Mesendoderm (in vitro differentiated cells): ENCODE results near the gene ABI1.

ENCODE experiments used
- DNase-seq: peaks from one replicate; pipeline ENCODE4 v3.0.0; 2013
- H2AK5ac ChIP-seq: 2 replicates; pipeline ENCODE4 v1.6.1; 2013; ENCODE audit warnings: low read length, inconsistent platforms
- H2BK120ac ChIP-seq: 2 replicates; pipeline ENCODE4 v1.6.1; 2013; ENCODE audit warnings: low read depth, mild to moderate bottlenecking, low read length, moderate library complexity, mixed read lengths
- H2BK15ac ChIP-seq: replicated peaks from 2 replicates; pipeline ENCODE4 v1.6.1; 2013; ENCODE audit warnings: low read depth, mild to moderate bottlenecking, moderate library complexity
- H2BK5ac ChIP-seq: 2 replicates; pipeline ENCODE4 v1.6.1; 2013; ENCODE audit warnings: low read length, inconsistent platforms
- H3K18ac ChIP-seq: 2 replicates; pipeline ENCODE4 v1.6.1; 2013; ENCODE audit warnings: mild to moderate bottlenecking, low read length, mixed read lengths
- H3K23ac ChIP-seq: one replicate; pipeline ENCODE4 v1.6.1; 2013; ENCODE audit warnings: low read length
- H3K27ac ChIP-seq: 2 replicates; pipeline ENCODE4 v1.5.1; 2013; ENCODE audit warnings: low read depth, mild to moderate bottlenecking, inconsistent platforms, low read length, moderate library complexity
- H3K27me3 ChIP-seq: 2 replicates; pipeline ENCODE4 v1.6.1; 2013; ENCODE audit warnings: low read length, control low read depth, mild to moderate bottlenecking, inconsistent platforms; ENCODE audit not compliant: insufficient read depth, poor library complexity
- H3K36me3 ChIP-seq: 2 replicates; pipeline ENCODE4 v1.6.1; 2013; ENCODE audit warnings: low read length, inconsistent platforms; ENCODE audit not compliant: control insufficient read depth, insufficient read depth
- H3K4ac ChIP-seq: one replicate; pipeline ENCODE4 v1.6.1; 2013; ENCODE audit warnings: low read depth, mild to moderate bottlenecking, low read length, moderate library complexity
- H3K4me1 ChIP-seq: 2 replicates; pipeline ENCODE4 v1.6.1; 2013; ENCODE audit warnings: low read depth, low read length, inconsistent platforms; ENCODE audit not compliant: control insufficient read depth
- H3K4me2 ChIP-seq: 2 replicates; pipeline ENCODE4 v1.6.1; 2013; ENCODE audit warnings: low read length
- H3K4me3 ChIP-seq: 2 replicates; pipeline ENCODE4 v1.5.1; 2013; ENCODE audit warnings: mild to moderate bottlenecking, low read length
- H3K56ac ChIP-seq: one replicate; pipeline ENCODE4 v1.6.1; 2013; ENCODE audit warnings: low read length
- H3K79me1 ChIP-seq: 2 replicates; pipeline ENCODE4 v1.6.1; 2013; ENCODE audit warnings: low read length, inconsistent platforms
- H3K79me2 ChIP-seq: 2 replicates; pipeline ENCODE4 v1.6.1; 2013; ENCODE audit warnings: mild to moderate bottlenecking, low read length; ENCODE audit not compliant: control insufficient read depth, insufficient read depth
- H3K9ac ChIP-seq: 2 replicates; pipeline ENCODE4 v1.6.1; 2013; ENCODE audit warnings: low read length, inconsistent platforms
- H4K5ac ChIP-seq: one replicate; pipeline ENCODE4 v1.6.1; 2013; ENCODE audit warnings: low read length
- H4K8ac ChIP-seq: one replicate; pipeline ENCODE4 v1.6.1; 2013; ENCODE audit warnings: low read depth, mild to moderate bottlenecking, control low read depth, low read length, moderate library complexity
- WGBS: extraction: QIAGEN DNeasy Blood & Tissue Kit; methylation state at CpG from one replicate; pipeline ENCODE4 v1.1.7; 2013; ENCODE audit warnings: low lambda C conversion rate, missing lambda C conversion rate; ENCODE audit not compliant: insufficient coverage; ENCODE audit errors: extremely low coverage; 5-methylcytosine and 5-hydroxymethylcytosine counted together

Gene ABI1

GRCh38 chr10:26725837-26726727, 134.7 kb downstream of the ABI1 start:
- no peak overlapping the region for H3K23ac ChIP-seq
- H3K79me1 ChIP-seq = no peaks in the 10 kb centered on the region
- no peaks in the 10 kb centered on the region for H3K27me3 ChIP-seq
- H3K4ac ChIP-seq = no peak overlapping the region
- no peak overlapping the region for H2BK120ac ChIP-seq
- no peak overlapping the region for H3K18ac ChIP-seq
- H3K9ac ChIP-seq = no peak overlapping the region
- no peak overlapping the region for H3K4me2 ChIP-seq
- H3K4me1 ChIP-seq = no peaks in the 10 kb centered on the region
- H3K4me3 ChIP-seq = no peak overlapping the region
- no peak overlapping the region for H4K8ac ChIP-seq
- peaks cover 7% of the 10 kb centered on the region for H3K36me3 ChIP-seq
- no peaks in the 10 kb centered on the region for H3K79me2 ChIP-seq
- H2BK15ac ChIP-seq = no peak overlapping the region
- no peak overlapping the region for H2BK5ac ChIP-seq
- no peak overlapping the region for H4K5ac ChIP-seq
- no peak overlapping the region for H3K56ac ChIP-seq
- peak; percentile 35 for DNase-seq
- H3K27ac ChIP-seq = no peak overlapping the region
- H2AK5ac ChIP-seq = no peak overlapping the region
- WGBS = no CpG with 5 or more reads among the region's 8 CpGs

- Histone ChIP-seq H3K4me2 (no peak overlapping the region), H3K27me3 (no peaks in the 10 kb centered on the region), H3K9ac (no peak overlapping the region), H3K4me1 (no peaks in the 10 kb centered on the region), H4K5ac (no peak overlapping the region), H3K4ac (no peak overlapping the region), H3K36me3 (peaks cover 6% of the 10 kb centered on the region), H3K79me2 (no peaks in the 10 kb centered on the region), H2BK15ac (no peak overlapping the region), H3K56ac (no peak overlapping the region), H3K23ac (no peak overlapping the region), H3K18ac (no peak overlapping the region), H4K8ac (no peak overlapping the region), H3K4me3 (no peak overlapping the region), H2AK5ac (no peak overlapping the region), H2BK120ac (no peak overlapping the region), H3K27ac (no peak overlapping the region), H3K79me1 (no peaks in the 10 kb centered on the region), H2BK5ac (no peak overlapping the region)
- no peak for DNase-seq
- WGBS = no CpG with 5 or more reads among the region's 4 CpGs
Measured at GRCh38 chr10:26723016-26723415, 137.7 kb downstream of the ABI1 start.

- no peak overlapping the region for H2AK5ac ChIP-seq
- H3K27me3 ChIP-seq = no peaks in the 10 kb centered on the region
- no peak for DNase-seq
- H3K4me2 ChIP-seq = no peak overlapping the region
- H2BK120ac ChIP-seq = no peak overlapping the region
- no peaks in the 10 kb centered on the region for H3K79me1 ChIP-seq
- no peak overlapping the region for H3K23ac ChIP-seq
- no peak overlapping the region for H2BK5ac ChIP-seq
- no CpG with 5 or more reads among the region's 7 CpGs for WGBS
- no peak overlapping the region for H3K9ac ChIP-seq
- no peak overlapping the region for H3K27ac ChIP-seq
- no peak overlapping the region for H3K56ac ChIP-seq
- no peak overlapping the region for H4K8ac ChIP-seq
- H3K4ac ChIP-seq = no peak overlapping the region
- H3K4me1 ChIP-seq = no peaks in the 10 kb centered on the region
- H4K5ac ChIP-seq = no peak overlapping the region
- H3K4me3 ChIP-seq = no peak overlapping the region
- H3K18ac ChIP-seq = no peak overlapping the region
- peaks cover 4% of the 10 kb centered on the region for H3K36me3 ChIP-seq
- no peaks in the 10 kb centered on the region for H3K79me2 ChIP-seq
- H2BK15ac ChIP-seq = no peak overlapping the region
Measured at GRCh38 chr10:26721561-26721960, 139.2 kb downstream of the ABI1 start.

GRCh38 chr10:26717476-26717875, 143.3 kb downstream of the ABI1 start:
- H3K4me2 ChIP-seq = no peak overlapping the region
- H2BK15ac ChIP-seq = no peak overlapping the region
- peaks cover 4% of the 10 kb centered on the region for H3K36me3 ChIP-seq
- no peak overlapping the region for H2AK5ac ChIP-seq
- H3K9ac ChIP-seq = no peak overlapping the region
- no peak overlapping the region for H3K27ac ChIP-seq
- H3K4ac ChIP-seq = no peak overlapping the region
- H3K79me1 ChIP-seq = no peaks in the 10 kb centered on the region
- no peak for DNase-seq
- H3K56ac ChIP-seq = no peak overlapping the region
- no peaks in the 10 kb centered on the region for H3K27me3 ChIP-seq
- H3K4me3 ChIP-seq = no peak overlapping the region
- no peak overlapping the region for H4K8ac ChIP-seq
- no peak overlapping the region for H3K18ac ChIP-seq
- no CpG with 5 or more reads among the region's 7 CpGs for WGBS
- no peaks in the 10 kb centered on the region for H3K79me2 ChIP-seq
- H2BK5ac ChIP-seq = no peak overlapping the region
- H2BK120ac ChIP-seq = no peak overlapping the region
- no peak overlapping the region for H4K5ac ChIP-seq
- no peak overlapping the region for H3K23ac ChIP-seq
- H3K4me1 ChIP-seq = no peaks in the 10 kb centered on the region

- Histone ChIP-seq H3K23ac (no peak overlapping the region), H3K18ac (no peak overlapping the region), H3K56ac (no peak overlapping the region), H2BK15ac (no peak overlapping the region), H2AK5ac (no peak overlapping the region), H3K27me3 (no peaks in the 10 kb centered on the region), H4K8ac (no peak overlapping the region), H3K4me3 (no peak overlapping the region), H3K27ac (no peak overlapping the region), H3K9ac (no peak overlapping the region), H3K79me2 (no peaks in the 10 kb centered on the region), H3K4ac (no peak overlapping the region), H3K4me2 (no peak overlapping the region), H3K4me1 (no peaks in the 10 kb centered on the region), H2BK5ac (no peak overlapping the region), H3K79me1 (no peaks in the 10 kb centered on the region), H2BK120ac (no peak overlapping the region), H4K5ac (no peak overlapping the region), H3K36me3 (peaks cover 4% of the 10 kb centered on the region)
- no peak for DNase-seq
- no CpG with 5 or more reads among the region's 2 CpGs for WGBS
Measured at GRCh38 chr10:26715137-26715487, 145.6 kb downstream of the ABI1 start.
